Natural killer cell (primary cell): ENCODE results near the gene NTPCR. TPM values are rescaled to one million over a fixed set of nuclear protein-coding genes. Genes with fewer than 3 reads are reported as not detected.

Experiments
- ATAC-seq, 3 donors: fragments of 150-1000 bp in 2 of 3; fragments of 200-7000 bp in 1 of 3; cut with Tn5 transposase; 1 replicate in 1 of 3; 2 replicates in 2 of 3; pipeline ENCODE4 v1.10.0; 2021; ENCODE audit warnings: mild to moderate bottlenecking in 2 of 3, moderate library complexity in 2 of 3
- DNase-seq, 2 donors: peaks; one replicate each; pipeline versions ENCODE4 v3.0.0 to v3.0.0-alpha.2; 2013 to 2021; ENCODE audit warnings: mixed read lengths in 1 of 2
- H3K27ac ChIP-seq: one replicate; pipeline ENCODE4 v1.5.1; 2013; ENCODE audit warnings: mild to moderate bottlenecking, low read length
- H3K27me3 ChIP-seq: one replicate; pipeline ENCODE4 v1.6.1; 2013; ENCODE audit warnings: low read length; ENCODE audit not compliant: control insufficient read depth, insufficient read depth
- H3K36me3 ChIP-seq: one replicate; pipeline ENCODE4 v1.6.1; 2013; ENCODE audit warnings: low read length; ENCODE audit not compliant: control insufficient read depth, insufficient read depth
- H3K4me1 ChIP-seq: one replicate; pipeline ENCODE4 v1.6.1; 2013; ENCODE audit warnings: low read length; ENCODE audit not compliant: control insufficient read depth, insufficient read depth
- H3K4me3 ChIP-seq: one replicate; pipeline ENCODE4 v1.5.1; 2013; ENCODE audit warnings: low read length
- H3K9me3 ChIP-seq: one replicate; pipeline ENCODE4 v1.6.1; 2013; ENCODE audit warnings: low read length; ENCODE audit not compliant: control insufficient read depth, insufficient read depth
- H3K27ac Mint-ChIP-seq, 2 donors: one replicate each; pipeline ENCODE4 v1.8.0; 2022; ENCODE audit warnings: mild to moderate bottlenecking in 2 of 2, mixed read lengths in 2 of 2, moderate library complexity in 1 of 2
- H3K27me3 Mint-ChIP-seq, 2 donors: one replicate each; pipeline ENCODE4 v1.8.0; 2022; ENCODE audit warnings: low read depth in 2 of 2, mixed read lengths in 2 of 2
- H3K36me3 Mint-ChIP-seq: one replicate; pipeline ENCODE4 v1.8.0; 2022; ENCODE audit warnings: mixed read lengths
- H3K4me1 Mint-ChIP-seq, 2 donors: one replicate each; pipeline ENCODE4 v1.8.0; 2022; ENCODE audit warnings: mixed read lengths in 2 of 2
- H3K4me3 Mint-ChIP-seq: one replicate; pipeline ENCODE4 v1.8.0; 2022; ENCODE audit warnings: mild to moderate bottlenecking, moderate library complexity, mixed read lengths
- H3K9me3 Mint-ChIP-seq, 2 donors: one replicate each; pipeline ENCODE4 v1.8.0; 2022; ENCODE audit warnings: mixed read lengths in 2 of 2
- CTCF ChIP-seq: fragments of 200-600 bp; IDR thresholded peaks from one replicate; pipeline ENCODE4 v1.8.0; 2022; ENCODE audit warnings: antibody characterized with exemption
- WGBS: methylation state at CpG from one replicate; pipeline ENCODE4 v1.1.7; 2013; ENCODE audit warnings: missing lambda C conversion rate; ENCODE audit not compliant: insufficient coverage; 5-methylcytosine and 5-hydroxymethylcytosine counted together
- intact Hi-C: fragments of 100-400 bp; cut with micrococcal nuclease; formaldehyde crosslinking; loops from one replicate; pipeline ENCODE4 v1.14.2; 2022
- total RNA-seq, 4 donors: library from RNA; stranded (reverse); fragments of 120-200 nt in 1 of 4; gene quantifications; one replicate each; pipeline versions ENCODE4 v1.2.3 to v1.2.4, GENCODE V29; 2013 to 2022

The NTPCR gene
- total RNA-seq, 3 donors from 2014 or later (not counting 1 experiment from before 2014, with no cell fraction given): 12.9 to 25.7 (median 17.4) TPM

GRCh38 chr1:232958067-232958466 lies 7.7 kb downstream of the NTPCR start:
- H3K4me3 Mint-ChIP-seq: no peak overlapping the region
- intact Hi-C loops: no loop called here
- no peak for TF ChIP-seq CTCF
- WGBS: 100% methylated on average over 1 of the region's 1 CpG
- Histone ChIP-seq H3K4me1 (no peaks in the 10 kb centered on the region), H3K27ac (no peak overlapping the region), H3K36me3 (peaks cover 28% of the 10 kb centered on the region), H3K9me3 (peaks cover 3% of the 10 kb centered on the region), H3K27me3 (no peaks in the 10 kb centered on the region), H3K4me3 (no peak overlapping the region)
- DNase-seq (no peak), ATAC-seq (no peak)
- peaks cover 16% of the 10 kb centered on the region for H3K36me3 Mint-ChIP-seq
- H3K27me3 Mint-ChIP-seq: no peaks in the 10 kb centered on the region
- peaks cover 3 to 8% of the 10 kb centered on the region in 2 donors for H3K4me1 Mint-ChIP-seq
- no peak overlapping the region for H3K27ac Mint-ChIP-seq
- H3K9me3 Mint-ChIP-seq: no peaks in the 10 kb centered on the region

- H3K36me3 ChIP-seq: peaks cover 14% of the 10 kb centered on the region
- peaks cover 16% of the 10 kb centered on the region for H3K36me3 Mint-ChIP-seq
- intact Hi-C loops: no loop called here
- WGBS: 61% methylated on average over 5 of the region's 10 CpGs
- H3K9me3 Mint-ChIP-seq: no peaks in the 10 kb centered on the region
- H3K27me3 ChIP-seq: no peaks in the 10 kb centered on the region
- peaks cover 3% of the 10 kb centered on the region for H3K9me3 ChIP-seq
- no peak overlapping the region for H3K4me3 Mint-ChIP-seq
- no peaks in the 10 kb centered on the region for H3K27me3 Mint-ChIP-seq
- ATAC-seq: no peak
- no peak overlapping the region for H3K27ac ChIP-seq
- H3K4me1 ChIP-seq: no peaks in the 10 kb centered on the region
- no peak for TF ChIP-seq CTCF
- H3K4me1 Mint-ChIP-seq: peaks cover 4 to 7% of the 10 kb centered on the region in 2 donors
- H3K4me3 ChIP-seq: no peak overlapping the region
- DNase-seq: no peak
- no peak overlapping the region for H3K27ac Mint-ChIP-seq
Measured at GRCh38 chr1:232962761-232963745, 12.6 kb downstream of the NTPCR start.

- no peaks in the 10 kb centered on the region for H3K27me3 Mint-ChIP-seq
- H3K27ac ChIP-seq: no peak overlapping the region
- no peak overlapping the region for H3K27ac Mint-ChIP-seq
- intact Hi-C loops: no loop called here
- 97% methylated on average over 3 of the region's 4 CpGs for WGBS
- H3K4me1 Mint-ChIP-seq: peaks cover 19 to 20% of the 10 kb centered on the region in 2 donors
- DNase-seq: no peak
- H3K9me3 ChIP-seq: no peaks in the 10 kb centered on the region
- H3K4me3 Mint-ChIP-seq: no peak overlapping the region
- peaks cover 5% of the 10 kb centered on the region for H3K4me1 ChIP-seq
- no peaks in the 10 kb centered on the region for H3K27me3 ChIP-seq
- H3K36me3 ChIP-seq: peaks cover 12% of the 10 kb centered on the region
- H3K36me3 Mint-ChIP-seq: peaks cover 7% of the 10 kb centered on the region
- H3K9me3 Mint-ChIP-seq: no peaks in the 10 kb centered on the region
- TF ChIP-seq CTCF: no peak
- no peak for ATAC-seq
- no peak overlapping the region for H3K4me3 ChIP-seq
Measured at GRCh38 chr1:232964601-232965000, 14.2 kb downstream of the NTPCR start.
